HG03064 (cell line): Measurements from ENCODE around the gene PTPRU.
"Not testable (repeated sequence)": the region's sequence is repeated elsewhere in the genome, so short reads cannot be mapped to it uniquely, and the experiment has no call there.

Experiments used
- ATAC-seq: cut with Tn5 transposase; IDR thresholded peaks from one replicate; pipeline ENCODE4 v1.9.1; 2021; ENCODE audit warnings: low read depth; ENCODE audit not compliant: unreplicated experiment

Gene PTPRU

DNA sequence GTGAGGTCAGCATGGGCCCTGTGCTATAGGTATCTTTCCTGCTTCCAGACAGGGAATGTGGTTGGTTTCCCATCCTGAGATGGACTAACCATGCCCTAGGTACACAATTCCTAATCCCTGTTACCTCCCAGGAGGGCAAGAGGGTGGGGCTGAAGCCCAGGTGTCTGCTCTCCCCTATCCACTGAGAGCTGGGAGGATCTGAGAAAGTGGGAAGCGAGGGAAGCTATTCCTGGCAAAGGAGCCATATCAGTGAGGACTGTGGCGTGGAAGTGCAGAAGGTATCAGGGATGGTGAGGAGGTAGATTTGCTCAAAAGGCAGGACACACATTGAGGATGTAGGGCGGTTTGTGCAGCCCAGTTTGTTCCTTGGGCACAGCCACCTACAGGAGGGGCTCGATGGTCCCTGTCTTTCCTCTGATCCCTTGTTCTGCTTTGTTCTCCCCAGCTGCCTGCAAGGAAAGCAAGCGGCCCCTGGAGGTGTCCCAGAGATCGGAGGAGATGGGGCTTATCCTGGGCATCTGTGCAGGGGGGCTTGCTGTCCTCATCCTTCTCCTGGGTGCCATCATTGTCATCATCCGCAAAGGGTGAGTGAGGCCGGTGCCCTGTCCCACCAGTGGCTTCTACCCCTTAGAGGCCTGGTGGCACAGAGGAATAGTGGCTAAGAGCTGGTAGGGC lies 48.1 kb downstream of the PTPRU start:
- no peak for ATAC-seq

DNA sequence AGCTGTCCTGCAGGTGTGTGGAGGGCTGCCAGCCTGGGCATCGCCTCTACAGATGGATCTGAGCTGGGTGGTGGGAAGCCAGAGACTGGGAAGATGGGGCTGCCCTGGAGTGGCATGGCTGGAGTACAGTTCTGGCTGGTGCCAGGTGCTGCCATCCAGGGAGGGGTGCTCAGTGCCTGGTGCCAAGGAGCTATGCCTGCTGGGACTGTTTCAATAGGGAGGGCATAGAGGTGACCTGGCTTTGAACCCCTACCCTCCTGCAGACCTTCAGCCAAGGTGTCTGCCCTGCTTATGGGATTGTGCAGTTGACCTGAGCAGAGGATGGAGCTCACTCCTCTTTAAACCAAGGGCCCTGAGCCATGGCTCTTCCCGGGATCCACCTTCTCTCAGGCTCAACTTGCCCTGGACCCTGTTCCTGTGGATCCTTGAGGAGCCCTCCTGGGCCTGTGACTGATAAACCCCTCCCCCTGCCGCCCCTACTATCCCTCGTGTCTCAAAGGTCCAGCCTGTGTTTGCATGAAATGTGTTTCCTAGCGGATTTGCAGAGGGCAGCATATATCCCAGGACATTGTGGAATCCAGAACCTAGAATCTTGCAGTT lies 48.7 kb downstream of the PTPRU start:
- ATAC-seq = no peak

DNA sequence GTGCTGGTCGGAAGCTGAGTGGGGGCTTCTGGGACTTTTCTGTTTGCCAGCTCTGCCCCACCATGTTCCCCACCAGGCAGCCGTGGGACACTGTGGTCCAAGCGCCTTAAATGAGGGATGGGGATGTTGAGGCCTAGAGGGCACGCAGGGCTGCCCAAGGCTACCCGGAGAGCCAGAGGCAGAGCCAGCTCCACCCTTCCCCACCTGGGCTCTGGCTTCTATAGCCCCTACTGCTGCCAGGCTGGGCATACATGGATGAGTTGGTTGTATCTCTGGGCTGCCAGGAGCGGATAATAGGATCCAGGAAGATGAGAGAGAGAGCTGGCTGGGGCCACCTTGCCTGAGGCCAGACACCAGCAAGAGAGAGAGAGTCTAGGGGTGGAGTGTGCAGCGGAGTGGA lies 49.4 kb downstream of the PTPRU start:
- no peak for ATAC-seq

DNA sequence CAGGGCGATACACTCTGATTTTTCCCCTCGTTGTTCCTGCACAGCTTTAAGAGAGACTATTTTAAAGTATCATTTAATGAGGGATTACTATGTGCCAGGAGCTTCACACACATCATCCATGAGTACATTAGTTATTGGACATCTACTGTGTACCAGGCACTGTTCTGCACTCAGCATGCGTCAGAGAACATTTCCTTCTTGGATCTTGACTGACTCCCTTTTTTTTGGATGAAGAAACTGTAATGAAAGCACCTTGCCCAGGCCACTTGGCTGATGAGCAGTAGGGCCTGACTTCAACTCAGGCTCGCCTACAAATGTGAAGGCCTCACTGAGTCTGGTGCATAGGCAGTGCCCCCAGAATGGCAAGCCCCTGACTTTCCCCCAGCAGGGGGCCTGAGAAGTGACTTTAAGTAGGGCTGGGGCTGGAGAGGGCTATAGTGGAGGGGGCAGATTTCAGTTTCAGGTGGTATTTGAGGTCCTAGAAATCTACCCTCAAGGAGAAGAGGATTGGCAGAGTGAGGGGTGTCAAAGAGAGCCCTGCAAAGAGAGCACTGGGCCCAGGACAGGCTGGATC lies 50.0 kb downstream of the PTPRU start:
- no peak for ATAC-seq

DNA sequence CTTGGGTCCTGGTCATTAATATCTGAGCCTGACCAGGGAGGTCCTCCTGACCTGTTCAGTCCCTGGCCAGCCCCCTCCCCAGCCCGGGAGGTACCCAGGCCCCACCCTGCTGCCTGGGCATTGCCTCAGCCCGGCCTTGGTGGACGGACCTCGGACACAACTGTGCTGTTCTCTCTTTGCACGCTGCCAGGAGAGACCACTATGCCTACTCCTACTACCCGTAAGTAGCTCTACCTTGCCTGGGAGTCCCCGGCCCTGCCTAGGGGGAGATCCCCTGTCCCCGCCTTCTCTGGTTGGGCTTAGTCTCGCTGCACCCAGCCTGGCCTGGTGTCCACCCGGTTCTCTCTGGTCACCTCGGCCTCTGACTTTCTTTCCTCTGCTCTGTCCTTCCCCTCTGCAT lies 53.2 kb downstream of the PTPRU start:
- no peak for ATAC-seq

DNA sequence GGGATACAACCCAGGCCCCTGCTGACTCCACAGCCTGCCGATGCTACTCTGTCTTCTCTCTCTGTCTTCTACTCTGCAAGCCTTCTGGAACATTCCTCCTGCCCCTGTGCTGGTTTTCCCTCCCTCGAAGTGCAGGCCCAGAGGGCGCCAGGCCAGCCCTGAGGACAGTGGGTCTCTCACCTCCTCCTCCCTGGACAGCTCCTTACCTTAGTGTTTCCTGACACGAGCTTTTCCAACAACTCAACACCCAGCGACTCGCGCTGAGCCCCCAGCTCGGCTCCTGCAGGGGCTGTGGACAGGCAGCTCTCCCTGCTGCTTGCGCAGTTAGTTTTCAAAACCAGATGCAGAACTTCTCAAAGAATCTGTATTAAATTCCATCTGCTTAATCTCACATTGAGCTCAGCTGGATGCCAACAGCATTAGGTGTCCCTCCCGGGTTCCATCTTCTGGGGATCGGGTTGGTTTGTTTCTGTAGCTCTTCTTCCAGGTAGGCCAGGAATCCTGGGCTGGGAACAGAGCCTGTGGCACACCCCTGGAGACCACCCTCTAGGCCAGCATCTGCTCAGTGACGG lies 54.2 kb downstream of the PTPRU start:
- ATAC-seq = no peak

DNA sequence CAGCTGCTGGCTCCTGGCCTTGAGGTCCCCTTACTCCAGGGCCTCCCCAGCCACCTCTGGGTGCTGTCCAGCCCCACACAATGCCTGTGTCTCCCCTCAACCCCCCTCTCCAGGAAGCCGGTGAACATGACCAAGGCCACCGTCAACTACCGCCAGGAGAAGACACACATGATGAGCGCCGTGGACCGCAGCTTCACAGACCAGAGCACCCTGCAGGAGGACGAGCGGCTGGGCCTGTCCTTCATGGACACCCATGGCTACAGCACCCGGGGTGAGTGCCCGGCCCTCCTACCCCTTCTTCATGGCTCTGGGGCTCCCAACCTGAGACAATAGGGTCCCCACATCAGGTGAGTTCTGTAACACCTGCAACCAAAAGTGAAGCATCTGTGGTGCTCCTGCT lies 55.4 kb downstream of the PTPRU start:
- no peak for ATAC-seq

DNA sequence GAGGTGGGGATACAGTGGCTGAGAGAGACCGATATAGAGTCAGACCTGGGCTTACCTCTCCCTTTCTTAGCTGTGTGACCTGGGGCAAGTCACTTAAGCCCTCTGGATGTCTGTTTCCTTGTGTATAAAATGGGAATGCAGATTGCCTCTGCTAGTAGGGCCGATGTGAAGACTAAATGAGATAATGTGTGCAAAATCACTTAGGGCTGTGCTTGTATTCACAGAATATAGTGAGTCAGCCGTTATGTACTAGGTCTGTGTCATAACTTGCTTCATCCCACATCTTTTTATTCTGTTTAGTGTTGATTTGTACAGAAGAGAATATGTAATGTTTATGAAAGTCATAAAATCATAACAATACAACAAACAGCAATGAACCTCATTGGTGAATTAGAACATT lies 56.0 kb downstream of the PTPRU start:
- no peak for ATAC-seq

DNA sequence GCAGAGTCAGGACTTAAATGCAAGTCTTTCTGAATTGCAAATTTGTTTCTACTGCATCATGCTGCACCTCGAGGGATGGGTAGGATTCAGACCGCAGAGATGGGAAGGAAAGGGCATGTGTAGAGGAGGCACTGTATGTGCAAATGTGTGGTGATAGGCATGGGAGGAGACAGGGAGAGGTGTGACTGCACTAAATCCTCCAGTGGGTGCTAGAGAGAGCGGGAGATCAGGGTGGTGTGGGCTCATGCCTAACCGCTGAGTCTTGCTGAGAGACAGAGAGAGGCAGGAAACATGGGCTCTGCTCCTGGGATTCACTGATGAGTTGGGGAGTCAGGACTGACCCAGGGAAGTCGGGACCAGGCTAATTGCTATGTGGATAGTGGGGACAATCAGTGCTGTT lies 61.1 kb downstream of the PTPRU start:
- no peak for ATAC-seq

DNA sequence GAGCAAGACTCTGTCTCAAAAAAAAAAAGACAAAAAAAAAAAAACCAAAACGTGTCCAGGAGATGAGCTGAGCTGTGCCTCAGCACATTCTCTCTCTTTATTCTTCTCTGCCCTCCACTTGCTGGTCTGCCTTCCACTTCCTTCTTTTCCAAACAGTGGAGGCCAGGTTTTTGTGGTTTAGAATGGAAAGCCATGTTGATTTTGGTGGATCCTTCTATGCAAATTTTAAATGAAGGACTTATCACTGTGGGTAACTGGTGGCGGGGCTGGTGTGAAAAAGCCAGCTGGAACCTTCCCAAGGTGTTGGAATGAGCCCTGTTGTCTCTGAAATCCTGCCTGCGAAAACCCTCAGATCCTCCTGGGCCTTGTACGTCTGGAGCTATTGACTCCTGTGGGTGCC lies 61.9 kb downstream of the PTPRU start:
- ATAC-seq = no peak

DNA sequence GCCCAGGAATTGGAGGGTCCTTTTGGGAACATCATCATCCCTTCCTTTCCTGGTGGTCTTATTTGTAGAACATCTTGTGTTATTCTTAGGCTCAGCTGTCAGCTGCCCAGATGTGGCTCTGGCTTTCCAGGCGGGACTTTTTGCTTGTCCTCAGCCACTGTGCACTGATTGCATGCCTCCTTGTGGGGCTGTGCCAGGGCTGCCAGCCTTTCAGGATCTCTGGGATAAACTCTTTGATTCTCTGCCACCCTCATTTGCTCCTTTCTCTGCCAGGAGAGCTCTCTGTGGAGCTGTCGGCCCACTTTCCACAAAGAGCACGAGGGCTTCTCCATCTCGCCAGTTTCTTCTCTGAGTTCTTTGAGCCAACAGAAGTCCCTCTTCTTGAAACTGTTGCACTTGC lies 63.1 kb downstream of the PTPRU start:
- no peak for ATAC-seq

DNA sequence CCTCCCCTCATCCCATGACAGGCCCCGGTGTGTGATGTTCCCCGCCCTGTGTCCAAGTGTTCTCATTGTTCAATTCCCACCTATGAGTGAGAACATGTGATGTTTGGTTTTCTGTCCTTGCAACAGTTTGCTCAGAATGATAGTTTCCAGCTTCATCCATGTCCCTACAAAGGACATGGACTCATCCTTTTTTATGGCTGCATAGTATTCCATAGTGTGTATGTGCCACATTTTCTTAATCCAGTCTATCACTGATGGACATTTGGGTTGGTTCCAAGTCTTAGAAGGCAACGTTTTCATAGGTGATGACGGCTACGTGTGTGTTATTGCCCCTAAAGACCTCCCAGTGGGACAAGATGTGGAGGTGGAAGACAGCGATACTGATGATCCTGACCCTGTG lies 65.4 kb downstream of the PTPRU start:
- ATAC-seq = not testable (repeated sequence)

DNA sequence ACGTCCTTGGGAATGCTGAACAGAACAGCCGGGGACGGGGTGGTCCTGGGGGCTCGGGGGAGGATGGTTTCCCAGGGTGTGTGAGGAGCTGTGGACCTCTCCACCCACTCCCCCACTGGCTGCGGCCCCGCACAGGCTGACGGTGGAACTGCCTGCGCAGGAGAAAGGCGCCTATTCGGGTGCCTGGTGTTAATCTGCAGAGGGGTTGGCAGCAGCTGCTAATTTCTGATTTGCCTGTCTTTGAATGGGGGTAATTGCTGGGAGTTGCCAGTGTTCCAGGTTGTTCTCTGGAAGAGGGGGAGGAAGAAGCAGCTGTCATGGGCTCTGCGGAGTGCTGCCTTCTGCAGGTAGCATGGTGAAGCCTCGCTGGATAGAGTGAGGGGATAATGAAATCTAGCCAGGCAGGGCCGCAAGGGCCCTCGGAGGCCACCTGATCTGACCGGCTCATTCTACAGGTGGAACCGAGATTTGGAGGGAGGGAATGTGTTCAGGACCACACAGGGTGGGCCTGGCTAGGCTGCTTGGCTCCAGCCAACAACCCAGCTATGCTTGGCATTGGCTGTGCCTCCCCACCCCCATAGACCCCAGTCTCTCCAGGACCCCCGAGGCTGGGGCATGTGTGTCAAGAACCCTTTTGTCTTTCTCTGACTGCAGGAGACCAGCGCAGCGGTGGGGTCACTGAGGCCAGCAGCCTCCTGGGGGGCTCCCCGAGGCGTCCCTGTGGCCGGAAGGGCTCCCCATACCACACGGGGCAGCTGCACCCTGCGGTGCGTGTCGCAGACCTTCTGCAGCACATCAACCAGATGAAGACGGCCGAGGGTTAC lies 67.1 kb downstream of the PTPRU start:
- no peak for ATAC-seq

DNA sequence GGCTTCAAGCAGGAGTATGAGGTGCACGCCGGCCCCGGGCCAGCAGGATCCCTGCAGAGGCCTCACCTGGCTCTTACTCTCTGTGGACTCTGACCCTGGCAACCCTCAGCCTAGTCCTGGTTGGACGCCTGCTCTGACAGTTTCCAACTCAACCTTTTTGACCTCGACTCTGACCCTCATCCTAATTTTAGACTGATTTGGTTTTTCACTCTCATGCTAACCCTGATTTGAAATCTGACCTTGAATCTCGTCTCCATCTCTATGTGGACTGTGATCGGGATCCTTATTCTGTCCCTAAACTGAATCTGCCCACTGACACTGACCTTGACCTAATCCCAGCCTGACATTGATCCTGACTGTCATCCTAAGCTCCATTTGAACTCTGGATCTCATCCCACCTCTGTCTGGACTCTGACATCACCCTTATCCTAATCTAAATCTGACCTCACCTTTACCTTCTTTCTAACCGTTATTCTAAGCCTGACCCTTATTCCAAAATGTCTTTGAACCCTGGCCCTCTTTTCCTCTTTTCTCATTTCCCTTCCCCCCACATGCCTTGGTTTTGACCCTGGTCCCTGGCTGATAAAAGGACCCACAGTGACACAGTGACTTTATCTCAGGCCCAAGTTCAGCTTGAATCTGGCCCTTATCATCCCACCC lies 67.8 kb downstream of the PTPRU start:
- ATAC-seq = no peak

DNA sequence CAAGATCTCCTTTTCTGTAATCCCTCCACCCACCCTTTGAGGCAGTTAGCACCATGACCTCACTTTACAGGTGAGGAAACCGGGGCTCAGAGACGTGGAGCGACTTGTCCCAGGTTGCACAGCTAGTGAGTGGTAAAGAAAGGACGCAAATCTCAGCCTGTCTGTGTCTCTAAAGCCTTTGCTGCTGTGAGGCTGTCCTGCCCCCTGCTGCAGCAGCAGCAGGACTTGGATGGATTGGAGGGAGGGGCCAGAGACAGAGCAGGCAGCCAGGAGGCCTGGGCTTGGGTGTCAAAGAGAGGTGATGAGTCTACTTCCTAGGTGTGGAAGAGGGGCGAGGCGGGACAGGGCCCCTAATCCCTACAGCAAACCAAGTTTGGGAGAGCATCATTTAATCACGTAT lies 69.6 kb downstream of the PTPRU start:
- ATAC-seq = no peak

DNA sequence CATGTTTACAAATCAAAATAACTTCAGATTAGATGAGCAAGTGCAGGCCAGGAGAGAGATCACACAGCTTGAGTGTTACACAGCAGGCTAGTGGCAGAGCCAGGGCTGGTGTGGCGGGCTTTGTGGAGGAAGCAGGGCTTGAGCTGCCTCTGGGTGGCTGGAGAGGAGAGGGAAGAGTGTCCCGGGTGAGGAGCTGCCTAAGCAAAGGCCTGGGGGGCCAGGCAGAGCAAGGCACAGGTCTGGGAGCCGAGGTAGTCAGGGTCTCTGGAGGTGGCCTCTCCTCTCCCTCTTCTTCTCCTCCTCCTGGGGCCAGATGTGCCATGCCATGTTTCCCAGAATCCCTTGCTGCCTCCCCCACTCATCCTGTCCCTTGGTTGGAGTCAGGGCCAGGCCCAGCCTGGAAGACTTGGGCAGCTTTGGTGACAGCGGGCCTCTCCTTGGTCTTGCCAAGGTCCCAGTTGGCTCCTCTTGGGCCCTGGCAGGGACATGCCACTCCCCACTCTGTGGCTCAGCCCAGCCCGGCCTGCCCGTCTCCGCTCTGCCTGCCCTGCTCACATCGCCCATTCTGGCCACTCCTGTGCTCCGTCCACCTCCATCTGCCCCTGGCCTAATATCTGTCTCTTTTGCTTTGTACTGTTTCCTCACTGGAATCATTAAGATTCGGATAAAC lies 70.3 kb downstream of the PTPRU start:
- ATAC-seq = no peak

DNA sequence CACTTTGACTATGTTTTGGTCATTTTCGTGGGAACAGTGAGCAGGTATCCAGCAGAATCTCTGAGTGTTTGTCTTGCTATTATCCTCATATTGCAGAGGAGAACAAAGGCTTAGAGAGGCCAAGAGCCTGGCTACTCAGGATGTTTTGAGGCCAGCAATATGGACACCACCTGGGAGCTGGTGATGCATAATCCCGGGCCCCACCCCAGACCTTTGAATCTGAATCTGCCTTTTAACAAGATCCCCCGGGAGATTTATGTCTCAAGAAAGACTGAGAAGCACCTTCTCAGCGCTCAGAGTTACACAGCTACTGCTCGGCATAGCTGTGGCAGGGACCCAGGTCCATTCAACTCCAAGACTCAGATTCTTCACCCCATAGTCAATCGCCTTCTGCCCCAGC lies 72.8 kb downstream of the PTPRU start:
- no peak for ATAC-seq

DNA sequence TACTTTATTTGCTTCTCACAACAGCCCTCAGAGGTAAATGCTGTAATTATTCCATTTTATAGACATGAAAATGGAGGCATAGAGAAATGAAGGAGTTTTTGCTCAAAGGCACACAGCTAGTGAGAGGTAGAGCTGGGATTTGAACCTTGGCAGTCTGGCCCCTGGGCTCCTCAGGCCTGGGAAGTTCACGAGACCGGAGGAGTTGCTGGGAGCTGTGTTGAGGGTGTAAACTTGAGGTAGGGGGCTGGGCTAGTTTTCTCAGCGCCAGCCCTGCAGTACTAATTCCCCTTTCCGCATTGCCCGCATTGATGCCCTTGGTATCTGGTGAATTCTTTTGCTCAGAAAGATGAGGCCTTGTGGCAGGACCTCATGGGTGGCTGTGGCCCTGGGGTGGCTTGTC lies 73.3 kb downstream of the PTPRU start:
- no peak for ATAC-seq

DNA sequence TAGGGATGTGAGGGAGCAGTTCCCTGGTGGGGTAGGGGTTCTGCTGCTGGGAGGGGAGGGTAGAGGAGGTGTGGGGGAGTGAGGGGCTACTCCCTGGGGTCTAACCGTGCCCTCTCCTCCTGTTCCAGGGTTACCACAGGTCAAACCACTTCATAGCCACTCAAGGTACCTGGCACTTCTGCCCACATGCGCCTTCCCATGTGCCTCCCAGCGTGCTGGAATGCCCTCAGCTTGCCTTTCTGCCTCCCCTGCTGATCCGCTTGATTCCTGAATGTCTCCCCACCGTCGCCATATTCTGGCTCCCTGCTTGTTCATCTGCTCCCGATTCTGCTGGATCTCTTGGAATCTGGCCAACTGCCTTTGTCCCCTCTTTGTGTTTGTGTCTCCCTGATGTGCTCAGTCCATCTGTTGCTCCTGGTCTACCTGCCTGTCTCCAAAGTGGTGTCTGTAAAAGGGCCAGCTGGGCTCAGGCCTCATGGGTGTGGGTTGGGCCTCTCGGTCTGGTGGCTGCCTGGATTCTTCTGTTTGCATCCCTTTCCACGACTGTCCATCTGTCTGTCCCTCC lies 74.4 kb downstream of the PTPRU start:
- no peak for ATAC-seq
